Stimulated activated effector memory CD8-positive, alpha-beta T cell treated with anti-CD3 and anti-CD28 coated beads, Interleukin-12 subunit alpha, Interleukin-12 subunit beta, amount 100 ng/mL, for 72 hours (primary cell): ENCODE data around the gene CCDC149.

ENCODE experiments used
- ATAC-seq: fragments of 150-1000 bp; cut with Tn5 transposase; 2 replicates; pipeline ENCODE4 v1.10.0; 2021
- DNase-seq, 2 donors: peaks; one replicate each; pipeline ENCODE4 v3.0.0; 2021 to 2022; ENCODE audit warnings: low spot score in 2 of 2
- H3K27ac Mint-ChIP-seq: one replicate; pipeline ENCODE4 v1.8.0; 2022; ENCODE audit warnings: mild to moderate bottlenecking, mixed read lengths
- H3K36me3 Mint-ChIP-seq: one replicate; pipeline ENCODE4 v1.8.0; 2022; ENCODE audit warnings: mild to moderate bottlenecking, mixed read lengths
- H3K4me1 Mint-ChIP-seq: one replicate; pipeline ENCODE4 v1.8.0; 2022; ENCODE audit warnings: mixed read lengths
- H3K4me3 Mint-ChIP-seq: one replicate; pipeline ENCODE4 v1.8.0; 2022; ENCODE audit warnings: mild to moderate bottlenecking, mixed read lengths
- H3K9me3 Mint-ChIP-seq: one replicate; pipeline ENCODE4 v1.8.0; 2022; ENCODE audit warnings: mixed read lengths

CCDC149 gene

GRCh38 chr4:24810871-24811631 lies 101.8 kb downstream of the CCDC149 start:
- ATAC-seq: no peak
- peaks cover 12% of the 10 kb centered on the region for H3K9me3 Mint-ChIP-seq
- H3K27ac Mint-ChIP-seq: no peak overlapping the region
- H3K4me1 Mint-ChIP-seq: no peaks in the 10 kb centered on the region
- no peak for DNase-seq
- no peak overlapping the region for H3K4me3 Mint-ChIP-seq
- no peaks in the 10 kb centered on the region for H3K36me3 Mint-ChIP-seq

- no peak for ATAC-seq
- Mint-ChIP-seq H3K4me1 (peaks cover under 1% of the 10 kb centered on the region), H3K36me3 (no peaks in the 10 kb centered on the region), H3K27ac (no peak overlapping the region), H3K4me3 (no peak overlapping the region), H3K9me3 (peaks cover 12% of the 10 kb centered on the region)
- no peak for DNase-seq
Observed at GRCh38 chr4:24809815-24810405, 102.9 kb downstream of the CCDC149 start.

- ATAC-seq (no peak), DNase-seq (peak in 1 of 2 donors; percentile 3)
- Mint-ChIP-seq H3K36me3 (no peaks in the 10 kb centered on the region), H3K4me1 (peaks cover 5% of the 10 kb centered on the region), H3K4me3 (no peak overlapping the region), H3K9me3 (peaks cover 16% of the 10 kb centered on the region), H3K27ac (no peak overlapping the region)
Observed at GRCh38 chr4:24809376-24809775, 103.5 kb downstream of the CCDC149 start.

- DNase-seq (no peak), ATAC-seq (no peak)
- H3K4me3 Mint-ChIP-seq: no peak overlapping the region
- H3K27ac Mint-ChIP-seq: no peak overlapping the region
- H3K4me1 Mint-ChIP-seq: peaks cover 5% of the 10 kb centered on the region
- H3K36me3 Mint-ChIP-seq: no peaks in the 10 kb centered on the region
- H3K9me3 Mint-ChIP-seq: peaks cover 16% of the 10 kb centered on the region
Observed at GRCh38 chr4:24808955-24809354, 103.9 kb downstream of the CCDC149 start.

DNA sequence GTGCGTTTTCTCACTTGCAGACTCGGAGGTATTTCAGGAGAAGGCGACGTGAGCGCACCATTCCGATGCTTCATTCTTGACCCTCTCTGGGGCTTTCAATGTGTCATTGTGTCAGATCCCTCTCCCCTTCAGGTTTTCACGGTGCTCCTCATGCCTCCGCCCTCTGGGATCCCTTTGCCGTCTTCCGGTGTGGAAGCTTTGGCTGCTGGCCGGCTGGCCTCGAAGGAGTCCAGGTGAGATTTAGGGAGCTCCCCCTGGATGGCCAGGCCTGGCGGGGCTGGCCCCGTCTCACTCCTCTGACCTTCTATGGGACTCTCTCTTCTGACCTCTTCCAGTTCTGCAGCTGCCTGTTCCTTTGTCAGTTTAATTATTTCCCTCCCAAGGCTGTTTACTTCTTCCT lies 104.6 kb downstream of the CCDC149 start:
- H3K27ac Mint-ChIP-seq: no peak overlapping the region
- H3K4me3 Mint-ChIP-seq: no peak overlapping the region
- DNase-seq (peak in 1 of 2 donors; percentile 18), ATAC-seq (no peak)
- H3K4me1 Mint-ChIP-seq: peaks cover 5% of the 10 kb centered on the region
- peaks cover 16% of the 10 kb centered on the region for H3K9me3 Mint-ChIP-seq
- no peaks in the 10 kb centered on the region for H3K36me3 Mint-ChIP-seq

GRCh38 chr4:24807611-24808010 lies 105.2 kb downstream of the CCDC149 start:
- H3K4me1 Mint-ChIP-seq: peaks cover 5% of the 10 kb centered on the region
- no peak for ATAC-seq
- H3K27ac Mint-ChIP-seq: no peak overlapping the region
- H3K36me3 Mint-ChIP-seq: no peaks in the 10 kb centered on the region
- H3K4me3 Mint-ChIP-seq: no peak overlapping the region
- DNase-seq: no peak
- peaks cover 15% of the 10 kb centered on the region for H3K9me3 Mint-ChIP-seq

GRCh38 chr4:24806206-24806990 lies 106.4 kb downstream of the CCDC149 start:
- H3K9me3 Mint-ChIP-seq: peaks cover 7% of the 10 kb centered on the region
- peak in 1 of 2 donors; percentile 12 for DNase-seq
- H3K4me3 Mint-ChIP-seq: no peak overlapping the region
- no peak overlapping the region for H3K27ac Mint-ChIP-seq
- H3K4me1 Mint-ChIP-seq: peaks cover 5% of the 10 kb centered on the region
- no peak for ATAC-seq
- H3K36me3 Mint-ChIP-seq: no peaks in the 10 kb centered on the region

GRCh38 chr4:24805566-24805965 lies 107.3 kb downstream of the CCDC149 start:
- ATAC-seq (no peak), DNase-seq (peak in 1 of 2 donors; percentile 13)
- H3K4me1 Mint-ChIP-seq: peaks cover 5% of the 10 kb centered on the region
- H3K36me3 Mint-ChIP-seq: no peaks in the 10 kb centered on the region
- H3K9me3 Mint-ChIP-seq: peaks cover 4% of the 10 kb centered on the region
- no peak overlapping the region for H3K27ac Mint-ChIP-seq
- no peak overlapping the region for H3K4me3 Mint-ChIP-seq

DNA sequence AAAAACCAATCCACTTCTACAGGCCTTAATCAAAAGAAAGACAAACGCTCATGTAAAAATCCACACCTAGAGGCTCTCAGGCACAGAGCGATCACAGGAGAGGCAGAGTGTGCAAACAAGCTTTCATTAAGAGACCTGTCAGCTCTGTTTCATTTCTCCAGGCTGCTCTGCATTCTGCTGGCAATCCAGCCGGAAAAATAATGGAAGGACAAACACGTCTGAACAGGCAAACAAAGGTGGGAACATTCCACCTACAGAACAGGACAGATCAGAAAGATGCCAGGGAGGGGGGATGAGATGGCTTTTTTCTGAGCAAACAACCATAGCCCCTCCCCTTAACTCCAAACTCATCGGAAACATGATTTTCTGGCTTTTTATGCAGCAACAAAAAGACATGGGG lies 107.8 kb downstream of the CCDC149 start:
- H3K4me3 Mint-ChIP-seq: no peak overlapping the region
- H3K36me3 Mint-ChIP-seq: no peaks in the 10 kb centered on the region
- H3K9me3 Mint-ChIP-seq: peaks cover 4% of the 10 kb centered on the region
- ATAC-seq: no peak
- no peak overlapping the region for H3K27ac Mint-ChIP-seq
- H3K4me1 Mint-ChIP-seq: peaks cover 5% of the 10 kb centered on the region
- peak in 1 of 2 donors; percentile 0 for DNase-seq

- H3K27ac Mint-ChIP-seq: no peak overlapping the region
- H3K9me3 Mint-ChIP-seq: peaks cover 4% of the 10 kb centered on the region
- H3K36me3 Mint-ChIP-seq: no peaks in the 10 kb centered on the region
- H3K4me3 Mint-ChIP-seq: no peak overlapping the region
- DNase-seq: no peak
- ATAC-seq: no peak
- peaks cover 5% of the 10 kb centered on the region for H3K4me1 Mint-ChIP-seq
Observed at GRCh38 chr4:24802648-24803047, 110.2 kb downstream of the CCDC149 start.

DNA sequence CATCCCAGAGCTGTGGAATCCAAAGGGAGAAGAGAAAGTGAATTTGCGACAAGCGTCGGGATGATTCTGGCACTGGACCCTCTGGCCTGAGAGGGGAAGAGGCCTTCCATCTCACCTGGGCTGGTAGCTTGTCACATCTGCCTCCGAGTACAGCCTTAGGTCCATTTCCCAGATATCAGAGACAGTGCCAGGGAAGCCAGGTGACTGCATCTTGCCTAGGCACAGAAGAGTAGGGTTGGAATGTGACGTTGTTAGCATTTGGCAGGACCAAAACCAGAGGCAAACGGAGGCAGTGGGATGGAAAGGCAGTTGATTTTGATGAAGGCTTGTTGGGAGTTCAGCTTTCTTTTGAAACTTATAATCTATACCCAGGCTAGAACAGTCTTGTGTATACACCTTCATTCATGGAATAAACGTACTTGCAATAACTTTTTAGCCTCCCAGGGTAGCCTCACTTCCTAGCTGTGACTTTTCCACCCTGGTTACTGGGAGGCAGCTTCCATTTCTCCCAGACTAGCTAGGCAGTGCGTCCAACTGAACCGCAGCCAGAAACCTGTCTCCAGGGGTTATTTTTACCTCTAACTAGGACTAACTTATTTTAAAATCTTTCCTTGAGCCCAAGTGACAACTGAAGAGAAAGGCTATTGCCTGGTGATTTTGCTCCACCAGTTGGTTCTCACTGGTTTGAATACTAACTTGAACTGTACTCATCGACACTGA lies 111.5 kb downstream of the CCDC149 start:
- Mint-ChIP-seq H3K4me3 (no peak overlapping the region), H3K9me3 (peaks cover 4% of the 10 kb centered on the region), H3K36me3 (no peaks in the 10 kb centered on the region)

GRCh38 chr4:24800325-24800895 lies 112.4 kb downstream of the CCDC149 start:
- Mint-ChIP-seq H3K4me1 (peaks cover 5% of the 10 kb centered on the region), H3K4me3 (no peak overlapping the region), H3K36me3 (no peaks in the 10 kb centered on the region), H3K27ac (no peak overlapping the region), H3K9me3 (peaks cover 4% of the 10 kb centered on the region)
- no peak for ATAC-seq
- no peak for DNase-seq

More for the DNA sequence above, 111.5 kb downstream of the CCDC149 start:
- Mint-ChIP-seq H3K27ac (no peak overlapping the region), H3K4me1 (peaks cover 5% of the 10 kb centered on the region)
- ATAC-seq (no peak), DNase-seq (no peak)

DNA sequence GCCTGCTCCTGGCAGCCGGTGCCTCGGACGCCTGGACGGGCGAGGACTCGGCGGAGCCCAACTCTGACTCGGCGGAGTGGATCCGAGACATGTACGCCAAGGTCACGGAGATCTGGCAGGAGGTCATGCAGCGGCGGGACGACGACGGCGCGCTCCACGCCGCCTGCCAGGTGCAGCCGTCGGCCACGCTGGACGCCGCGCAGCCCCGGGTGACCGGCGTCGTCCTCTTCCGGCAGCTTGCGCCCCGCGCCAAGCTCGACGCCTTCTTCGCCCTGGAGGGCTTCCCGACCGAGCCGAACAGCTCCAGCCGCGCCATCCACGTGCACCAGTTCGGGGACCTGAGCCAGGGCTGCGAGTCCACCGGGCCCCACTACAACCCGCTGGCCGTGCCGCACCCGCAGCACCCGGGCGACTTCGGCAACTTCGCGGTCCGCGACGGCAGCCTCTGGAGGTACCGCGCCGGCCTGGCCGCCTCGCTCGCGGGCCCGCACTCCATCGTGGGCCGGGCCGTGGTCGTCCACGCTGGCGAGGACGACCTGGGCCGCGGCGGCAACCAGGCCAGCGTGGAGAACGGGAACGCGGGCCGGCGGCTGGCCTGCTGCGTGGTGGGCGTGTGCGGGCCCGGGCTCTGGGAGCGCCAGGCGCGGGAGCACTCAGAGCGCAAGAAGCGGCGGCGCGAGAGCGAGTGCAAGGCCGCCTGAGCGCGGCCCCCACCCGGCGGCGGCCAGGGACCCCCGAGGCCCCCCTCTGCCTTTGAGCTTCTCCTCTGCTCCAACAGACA lies 113.1 kb downstream of the CCDC149 start:
- peaks cover 3% of the 10 kb centered on the region for H3K4me1 Mint-ChIP-seq
- no peak overlapping the region for H3K4me3 Mint-ChIP-seq
- H3K9me3 Mint-ChIP-seq: peaks cover 3% of the 10 kb centered on the region
- DNase-seq: no peak
- no peaks in the 10 kb centered on the region for H3K36me3 Mint-ChIP-seq
- no peak overlapping the region for H3K27ac Mint-ChIP-seq
- no peak for ATAC-seq

DNA sequence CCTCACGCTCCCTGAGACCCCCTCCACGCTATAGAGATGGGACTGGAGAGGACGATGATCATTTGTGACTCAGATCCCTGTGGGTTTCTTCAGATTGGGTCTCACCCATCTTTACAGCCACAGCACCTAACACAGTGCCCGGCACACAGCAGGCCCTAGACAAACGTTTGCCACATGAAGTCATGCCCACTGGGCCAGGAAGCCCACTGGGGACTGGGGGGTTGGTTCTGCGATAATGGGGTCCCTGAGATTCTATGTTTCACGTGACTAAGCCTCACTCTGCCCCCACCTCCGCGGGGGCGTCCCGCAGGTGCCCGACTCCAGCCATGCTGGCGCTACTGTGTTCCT lies 113.7 kb downstream of the CCDC149 start:
- H3K4me1 Mint-ChIP-seq: no peaks in the 10 kb centered on the region
- no peaks in the 10 kb centered on the region for H3K9me3 Mint-ChIP-seq
- no peak for DNase-seq
- no peak for ATAC-seq
- H3K4me3 Mint-ChIP-seq: no peak overlapping the region
- H3K27ac Mint-ChIP-seq: no peak overlapping the region
- H3K36me3 Mint-ChIP-seq: no peaks in the 10 kb centered on the region
